Nucleus accumbens (tissue), 56 donors: ENCODE results near the gene PARD3B.

Source experiments
- DNase-seq, 56 donors: peaks; one replicate each; lab custom pipeline; 2025; lab: John Stamatoyannopoulos, UW

Gene PARD3B

GRCh38 chr2:205361272-205361671 is 816.0 kb downstream of the PARD3B start:
- no peak for DNase-seq

GRCh38 chr2:205361970-205362369 is 816.7 kb downstream of the PARD3B start:
- DNase-seq: no peak

- DNase-seq: no peak
These were observed 819.0 kb downstream of the PARD3B start for GRCh38 chr2:205364261-205364660.

- DNase-seq: no peak
These were observed 821.2 kb downstream of the PARD3B start for GRCh38 chr2:205366336-205367060.

- DNase-seq: no peak
These were observed 822.2 kb downstream of the PARD3B start for GRCh38 chr2:205367331-205367935.

- no peak for DNase-seq
These were observed 824.5 kb downstream of the PARD3B start for GRCh38 chr2:205369813-205370212.

GRCh38 chr2:205370726-205371125 is 825.5 kb downstream of the PARD3B start:
- DNase-seq: no peak

GRCh38 chr2:205372141-205372540 is 826.9 kb downstream of the PARD3B start:
- no peak for DNase-seq

GRCh38 chr2:205375461-205376448 is 830.5 kb downstream of the PARD3B start:
- DNase-seq: no peak

- no peak for DNase-seq
These were observed 832.0 kb downstream of the PARD3B start for GRCh38 chr2:205377324-205377723.

GRCh38 chr2:205383601-205384000 is 838.3 kb downstream of the PARD3B start:
- no peak for DNase-seq

- DNase-seq: no peak
These were observed 840.8 kb downstream of the PARD3B start for GRCh38 chr2:205386109-205386508.

GRCh38 chr2:205387350-205388055 is 842.2 kb downstream of the PARD3B start:
- DNase-seq: no peak

- no peak for DNase-seq
These were observed 845.6 kb downstream of the PARD3B start for GRCh38 chr2:205390866-205391265.

GRCh38 chr2:205401511-205401910 is 856.2 kb downstream of the PARD3B start:
- no peak for DNase-seq

GRCh38 chr2:205402011-205402410 is 856.7 kb downstream of the PARD3B start:
- no peak for DNase-seq

- DNase-seq: no peak
These were observed 858.1 kb downstream of the PARD3B start for GRCh38 chr2:205403244-205403825.

GRCh38 chr2:205405194-205405593 is 859.9 kb downstream of the PARD3B start:
- no peak for DNase-seq

- no peak for DNase-seq
These were observed 860.5 kb downstream of the PARD3B start for GRCh38 chr2:205405752-205406151.

- no peak for DNase-seq
These were observed 862.7 kb downstream of the PARD3B start for GRCh38 chr2:205407984-205408383.
